ENCODE measurements around the gene FLNA. TPM values are rescaled to one million over a fixed set of nuclear protein-coding genes. Genes with fewer than 3 reads are reported as not detected.

FLNA gene
- total RNA-seq, 1 donor from 2014 or later: 2,809 TPM

DNA sequence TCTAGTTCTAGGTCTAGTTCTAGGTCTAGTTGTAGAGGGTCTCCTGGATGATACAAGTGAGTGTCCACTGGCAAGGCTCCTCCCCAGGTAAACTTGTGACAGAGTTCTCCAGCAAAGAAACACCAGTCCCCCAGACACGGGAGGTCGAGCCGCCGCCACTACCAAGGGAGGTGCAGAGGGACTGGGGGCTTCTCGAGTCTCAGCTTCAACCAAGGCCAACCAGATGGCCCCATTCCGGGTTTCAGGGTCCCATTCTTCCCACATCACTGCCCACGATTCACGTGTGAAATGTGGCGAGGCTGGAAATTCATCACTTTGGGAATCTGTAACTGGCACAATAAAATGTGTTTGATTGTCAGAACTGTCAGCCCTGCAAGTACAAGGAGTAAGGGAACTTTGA, 41.3 kb downstream of the FLNA start:
- Histone ChIP-seq H3K4me2 (ENCODE audit: low read length) (no peak overlapping the region), H3K4me3 (ENCODE audit: insufficient read depth, low read depth, low read length) (no peak overlapping the region), H3K9ac (ENCODE audit: low read length) (no peak overlapping the region), H3K9me3 (ENCODE audit: insufficient read depth, low read depth, low read length) (no peaks in the 10 kb centered on the region), H3K79me2 (ENCODE audit: insufficient read depth, low read length) (no peaks in the 10 kb centered on the region), H3K27ac (ENCODE audit: low read depth, low read length) (no peak overlapping the region), H3K27me3 (ENCODE audit: insufficient read depth, low read length) (no peaks in the 10 kb centered on the region), H4K20me1 (ENCODE audit: insufficient read depth, low read length) (no peaks in the 10 kb centered on the region), H3K4me1 (ENCODE audit: insufficient read depth, low read length) (peaks cover 2% of the 10 kb centered on the region), H3K36me3 (ENCODE audit: insufficient read depth, low read length) (no peaks in the 10 kb centered on the region), H2AFZ (ENCODE audit: low read depth, low read length) (no peak overlapping the region)
- FAIRE-seq (no peak), DNase-seq (ENCODE audit: low read depth) (no peak)
- Mint-ChIP-seq H3K9me3 (ENCODE audit: unreplicated experiment) (no peaks in the 10 kb centered on the region), H3K4me1 (ENCODE audit: low read depth, unreplicated experiment) (peaks cover 4% of the 10 kb centered on the region), H3K36me3 (ENCODE audit: low read depth, unreplicated experiment) (no peaks in the 10 kb centered on the region), H3K27ac (ENCODE audit: unreplicated experiment) (no peak overlapping the region), H3K4me3 (ENCODE audit: unreplicated experiment) (no peak overlapping the region), H3K27me3 (ENCODE audit: low read depth, unreplicated experiment) (peaks cover 8% of the 10 kb centered on the region)
- TF ChIP-seq, protein P1, sequence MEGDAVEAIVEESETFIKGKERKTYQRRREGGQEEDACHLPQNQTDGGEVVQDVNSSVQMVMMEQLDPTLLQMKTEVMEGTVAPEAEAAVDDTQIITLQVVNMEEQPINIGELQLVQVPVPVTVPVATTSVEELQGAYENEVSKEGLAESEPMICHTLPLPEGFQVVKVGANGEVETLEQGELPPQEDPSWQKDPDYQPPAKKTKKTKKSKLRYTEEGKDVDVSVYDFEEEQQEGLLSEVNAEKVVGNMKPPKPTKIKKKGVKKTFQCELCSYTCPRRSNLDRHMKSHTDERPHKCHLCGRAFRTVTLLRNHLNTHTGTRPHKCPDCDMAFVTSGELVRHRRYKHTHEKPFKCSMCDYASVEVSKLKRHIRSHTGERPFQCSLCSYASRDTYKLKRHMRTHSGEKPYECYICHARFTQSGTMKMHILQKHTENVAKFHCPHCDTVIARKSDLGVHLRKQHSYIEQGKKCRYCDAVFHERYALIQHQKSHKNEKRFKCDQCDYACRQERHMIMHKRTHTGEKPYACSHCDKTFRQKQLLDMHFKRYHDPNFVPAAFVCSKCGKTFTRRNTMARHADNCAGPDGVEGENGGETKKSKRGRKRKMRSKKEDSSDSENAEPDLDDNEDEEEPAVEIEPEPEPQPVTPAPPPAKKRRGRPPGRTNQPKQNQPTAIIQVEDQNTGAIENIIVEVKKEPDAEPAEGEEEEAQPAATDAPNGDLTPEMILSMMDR (IDR thresholded peaks at IDR 0.05; ENCODE audit: insufficient read depth, low read depth, low read length): no peak
- no peak for TF ChIP-seq EZH2 (IDR thresholded peaks at IDR 0.05; ENCODE audit: insufficient read depth, low read length)

DNA sequence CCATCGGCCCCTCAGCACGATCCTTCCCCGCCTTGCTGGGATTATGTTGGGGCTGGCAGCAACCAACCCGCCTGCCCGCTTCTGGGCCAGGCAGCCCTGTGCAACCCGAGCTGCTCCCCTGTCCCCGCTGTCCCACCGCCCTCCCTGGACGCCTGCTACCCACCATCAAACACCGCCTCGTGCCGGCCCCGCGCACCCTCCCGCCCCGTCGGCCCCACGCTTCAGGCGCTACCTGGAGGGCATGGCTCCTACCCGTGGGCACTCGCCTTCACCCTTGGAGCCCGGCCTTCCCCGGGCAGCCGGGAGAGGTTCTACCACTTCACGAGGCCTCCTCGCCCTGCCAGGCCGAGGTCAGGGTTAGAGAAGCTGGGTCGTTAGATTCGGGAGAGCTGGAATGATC, 41.9 kb downstream of the FLNA start:
- Mint-ChIP-seq H3K27me3 (ENCODE audit: low read depth, unreplicated experiment) (peaks cover 10% of the 10 kb centered on the region), H3K9me3 (ENCODE audit: unreplicated experiment) (no peaks in the 10 kb centered on the region), H3K36me3 (ENCODE audit: low read depth, unreplicated experiment) (no peaks in the 10 kb centered on the region), H3K27ac (ENCODE audit: unreplicated experiment) (no peak overlapping the region), H3K4me3 (ENCODE audit: unreplicated experiment) (no peak overlapping the region), H3K4me1 (ENCODE audit: low read depth, unreplicated experiment) (peaks cover 4% of the 10 kb centered on the region)
- no peaks in the 10 kb centered on the region for H3K36me3 ChIP-seq (ENCODE audit: insufficient read depth, low read length)
- H3K4me1 ChIP-seq (ENCODE audit: insufficient read depth, low read length): peaks cover 2% of the 10 kb centered on the region
- no peaks in the 10 kb centered on the region for H3K27me3 ChIP-seq (ENCODE audit: insufficient read depth, low read length)
- DNase-seq (ENCODE audit: low read depth): no peak
- H3K9me3 ChIP-seq (ENCODE audit: insufficient read depth, low read depth, low read length): no peaks in the 10 kb centered on the region
- no peak overlapping the region for H3K27ac ChIP-seq (ENCODE audit: low read depth, low read length)
- no peaks in the 10 kb centered on the region for H4K20me1 ChIP-seq (ENCODE audit: insufficient read depth, low read length)
- no peak overlapping the region for H3K4me2 ChIP-seq (ENCODE audit: low read length)
- H3K4me3 ChIP-seq (ENCODE audit: insufficient read depth, low read depth, low read length): no peak overlapping the region
- H3K9ac ChIP-seq (ENCODE audit: low read length): no peak overlapping the region
- no peak for FAIRE-seq
- no peak overlapping the region for H2AFZ ChIP-seq (ENCODE audit: low read depth, low read length)
- TF ChIP-seq EZH2 (IDR thresholded peaks at IDR 0.05; ENCODE audit: insufficient read depth, low read length): no peak
- TF ChIP-seq, protein P1 (IDR thresholded peaks at IDR 0.05; ENCODE audit: insufficient read depth, low read depth, low read length): no peak
- no peaks in the 10 kb centered on the region for H3K79me2 ChIP-seq (ENCODE audit: insufficient read depth, low read length)

DNA sequence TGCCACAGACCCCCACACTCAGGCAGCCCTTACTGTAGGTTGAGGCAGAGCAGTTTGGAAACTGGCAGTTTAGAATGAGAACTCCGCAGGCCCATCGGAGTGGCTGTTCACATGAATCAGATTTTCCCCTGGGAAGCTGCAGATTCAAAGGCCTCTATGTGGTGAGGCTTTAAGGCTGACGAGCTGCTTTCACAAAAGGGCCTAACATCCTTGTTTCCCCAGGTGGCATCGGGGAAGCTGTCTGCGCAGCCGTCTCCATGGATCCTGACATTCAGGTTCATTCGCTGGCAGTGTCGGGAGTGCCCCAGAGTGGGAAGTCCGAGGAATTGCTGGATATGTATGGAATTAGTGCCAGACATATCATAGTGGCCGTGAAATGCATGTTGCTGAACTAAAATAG, 45.1 kb downstream of the FLNA start:
- no peaks in the 10 kb centered on the region for H3K9me3 ChIP-seq (ENCODE audit: insufficient read depth, low read depth, low read length)
- H3K27ac Mint-ChIP-seq (ENCODE audit: unreplicated experiment): no peak overlapping the region
- H3K36me3 Mint-ChIP-seq (ENCODE audit: low read depth, unreplicated experiment): no peaks in the 10 kb centered on the region

More for the DNA sequence above, 45.1 kb downstream of the FLNA start:
- FAIRE-seq (no peak), DNase-seq (ENCODE audit: low read depth) (no peak)
- no peaks in the 10 kb centered on the region for H3K79me2 ChIP-seq (ENCODE audit: insufficient read depth, low read length)
- H3K4me2 ChIP-seq (ENCODE audit: low read length): no peak overlapping the region
- Mint-ChIP-seq H3K27me3 (ENCODE audit: low read depth, unreplicated experiment) (peaks cover 23% of the 10 kb centered on the region), H3K4me1 (ENCODE audit: low read depth, unreplicated experiment) (peaks cover under 1% of the 10 kb centered on the region), H3K4me3 (ENCODE audit: unreplicated experiment) (no peak overlapping the region), H3K9me3 (ENCODE audit: unreplicated experiment) (no peaks in the 10 kb centered on the region)
- H3K9ac ChIP-seq (ENCODE audit: low read length): no peak overlapping the region
- no peak overlapping the region for H3K27ac ChIP-seq (ENCODE audit: low read depth, low read length)
- no peak overlapping the region for H2AFZ ChIP-seq (ENCODE audit: low read depth, low read length)
- no peaks in the 10 kb centered on the region for H3K36me3 ChIP-seq (ENCODE audit: insufficient read depth, low read length)
- H4K20me1 ChIP-seq (ENCODE audit: insufficient read depth, low read length): no peaks in the 10 kb centered on the region
- no peak for TF ChIP-seq EZH2 (IDR thresholded peaks at IDR 0.05; ENCODE audit: insufficient read depth, low read length)
- TF ChIP-seq, protein P1 (IDR thresholded peaks at IDR 0.05; ENCODE audit: insufficient read depth, low read depth, low read length): no peak
- H3K4me3 ChIP-seq (ENCODE audit: insufficient read depth, low read depth, low read length): no peak overlapping the region
- peaks cover 7% of the 10 kb centered on the region for H3K27me3 ChIP-seq (ENCODE audit: insufficient read depth, low read length)
- H3K4me1 ChIP-seq (ENCODE audit: insufficient read depth, low read length): peaks cover 7% of the 10 kb centered on the region

Measured in astrocyte (in vitro differentiated cells and primary cell).